K562 (cell line): ENCODE measurements around the gene MEA1.

Source experiments
- CBX2 ChIP-seq: fragments of 200-600 bp; sonication (generic); IDR thresholded peaks from one replicate; pipeline ENCODE4 v1.6.1; 2012; ENCODE audit warnings: mild to moderate bottlenecking, low read length, inconsistent platforms; ENCODE audit not compliant: insufficient read depth, poor library complexity, severe bottlenecking
- CTCF ChIP-seq, 3 experiments: IDR thresholded peaks in 2 of 3; conservative IDR thresholded peaks in 1 of 3; 2 replicates each; pipeline ENCODE4 v1.5.1; 2011 to 2012; ENCODE audit warnings: low read length in 3 of 3, mild to moderate bottlenecking in 3 of 3, control low read depth in 2 of 3, improper control_type of control experiment in 1 of 3, inconsistent platforms in 1 of 3, low read depth in 1 of 3, mixed read lengths in 1 of 3, moderate library complexity in 1 of 3; ENCODE audit not compliant: insufficient read depth in 2 of 3
- ETS1 ChIP-seq: conservative IDR thresholded peaks from 2 replicates; pipeline ENCODE4 v1.6.1; 2011; ENCODE audit warnings: low read depth, mild to moderate bottlenecking, low read length; ENCODE audit not compliant: control insufficient read depth
- FOS ChIP-seq: IDR thresholded peaks from 3 replicates; pipeline ENCODE4 v1.6.1; 2011; ENCODE audit not compliant: insufficient read length; ENCODE audit errors: extremely low read depth
- FOSL1 ChIP-seq: fragments of 200-800 bp; sonication (Bioruptor generic); conservative IDR thresholded peaks from 2 replicates; pipeline ENCODE4 v1.6.1; 2016; ENCODE audit warnings: missing genetic modification characterization, missing compliant biosample characterization
- POLR2A ChIP-seq: fragments of 450-650 bp; conservative IDR thresholded peaks from 2 replicates; pipeline ENCODE4 v1.6.1; 2016
- POLR3G ChIP-seq: IDR thresholded peaks from 2 replicates; pipeline ENCODE4 v1.6.1; 2011; ENCODE audit not compliant: insufficient read length, insufficient replicate concordance; ENCODE audit errors: extremely low read depth
- SPI1 ChIP-seq: IDR thresholded peaks from 2 replicates; pipeline ENCODE4 v1.6.1; 2011; ENCODE audit warnings: low read depth, low read length, control low read depth, borderline replicate concordance
- ZBTB33 ChIP-seq: sonication (generic); formaldehyde crosslinking; IDR thresholded peaks from 2 replicates; pipeline ENCODE4 v1.8.1; 2023; ENCODE audit warnings: mild to moderate bottlenecking, missing genetic modification reagents
- ZFX ChIP-seq: sonication (generic); formaldehyde crosslinking; IDR thresholded peaks from 2 replicates; pipeline ENCODE4 v1.8.0; 2022; ENCODE audit warnings: mild to moderate bottlenecking, missing genetic modification reagents, moderate library complexity
- ZNF232 ChIP-seq: sonication (generic); formaldehyde crosslinking; IDR thresholded peaks from 2 replicates; pipeline ENCODE4 v1.8.0; 2022; ENCODE audit warnings: mild to moderate bottlenecking, missing genetic modification reagents
- ZNF274 ChIP-seq: IDR thresholded peaks from 2 replicates; pipeline ENCODE4 v1.6.1; 2011; ENCODE audit warnings: low read depth, mild to moderate bottlenecking, low read length, moderate library complexity, borderline replicate concordance
- ZSCAN29 ChIP-seq: fragments of 450-650 bp; IDR thresholded peaks from 2 replicates; pipeline ENCODE4 v1.6.1; 2017

- TF ChIP-seq CBX2 (no peak), ZFX (peak; percentile 79), ZNF232 (CRISPR knock-in tag) (no peak), ZBTB33 (CRISPR knock-in tag) (no peak), FOSL1 (tag) (no peak), CTCF (IDR thresholded peaks at IDR 0.05 in 2 of 3, conservative IDR thresholded peaks at IDR 0.05 in 1 of 3; ENCODE audit: insufficient read depth in 2 of 3, low read depth in 1 of 3, low read length in 3 of 3) (no peak), ZSCAN29 (no peak; the same call in 1 of the 2 replicates), ETS1 (no peak; the same call in 1 of the 2 replicates), FOS (no peak), ZNF274 (no peak), POLR2A (peak; percentile 87), POLR3G (no peak), SPI1 (peak; percentile 59; the same call in 1 of the 2 replicates)
Observed at GRCh38 chr6:43021270-43022047, 7.7 kb upstream of the MEA1 start, which contains the start of gene RRP36.
